Sigmoid colon (tissue), 7 donors: Measurements from ENCODE around the gene HSF4. TPM values are rescaled to one million over a fixed set of nuclear protein-coding genes. Genes with fewer than 3 reads are reported as not detected.

Experiments used
- DNase-seq: peaks from one replicate; pipeline ENCODE4 v3.0.0-alpha.2; 2019
- H3K27ac ChIP-seq, 4 donors: fragments of 200-600 bp; sonication (generic); one replicate each; pipeline ENCODE4 v1.5.1; 2016 to 2019; ENCODE audit warnings: mild to moderate bottlenecking in 1 of 4
- H3K27me3 ChIP-seq, 3 donors: fragments of 200-600 bp; sonication (generic); one replicate each; pipeline ENCODE4 v1.5.1; 2019; ENCODE audit warnings: mild to moderate bottlenecking in 1 of 3
- H3K36me3 ChIP-seq, 4 donors: fragments of 200-600 bp; sonication (generic); one replicate each; pipeline ENCODE4 v1.5.1; 2016 to 2019
- H3K4me1 ChIP-seq, 4 donors: fragments of 200-600 bp; sonication (generic); one replicate each; pipeline ENCODE4 v1.5.1; 2017 to 2019
- H3K4me3 ChIP-seq, 4 donors: fragments of 200-600 bp; sonication (generic); one replicate each; pipeline ENCODE4 v1.5.1; 2017 to 2019; ENCODE audit warnings: mild to moderate bottlenecking in 2 of 4, moderate library complexity in 1 of 4
- H3K9me3 ChIP-seq, 4 donors: fragments of 200-600 bp in 3 of 4; sonication (generic) in 3 of 4; one replicate each; pipeline versions ENCODE4 v1.5.1 to v1.6.1; 2013 to 2019
- CTCF ChIP-seq, 4 experiments: fragments of 450-650 bp in 3 of 4; fragments of 200-600 bp in 1 of 4; IDR thresholded peaks; one replicate each; pipeline ENCODE4 v1.5.1; 2016 to 2019; ENCODE audit warnings: antibody characterized with exemption in 4 of 4, mild to moderate bottlenecking in 3 of 4, moderate library complexity in 2 of 4
- EP300 ChIP-seq, 4 donors: sonication (generic); formaldehyde crosslinking; IDR thresholded peaks; one replicate each; pipeline ENCODE4 v1.6.1; 2017; ENCODE audit warnings: antibody characterized with exemption in 4 of 4
- POLR2A ChIP-seq, 2 donors: fragments of 450-650 bp; IDR thresholded peaks; one replicate each; pipeline ENCODE4 v1.6.1; 2016; ENCODE audit warnings: antibody characterized with exemption in 2 of 2, mild to moderate bottlenecking in 2 of 2, moderate library complexity in 2 of 2
- POLR2AphosphoS5 ChIP-seq, 4 donors: sonication (generic); formaldehyde crosslinking; IDR thresholded peaks; one replicate each; pipeline ENCODE4 v1.6.1; 2017; ENCODE audit warnings: antibody characterized with exemption in 4 of 4
- WGBS, 2 donors: extraction: QIAGEN DNeasy Blood & Tissue Kit; methylation state at CpG; one replicate each; pipeline ENCODE4 v1.1.7; 2013; 5-methylcytosine and 5-hydroxymethylcytosine counted together
- intact Hi-C: fragments of 100-400 bp; cut with DNase I; formaldehyde crosslinking; loops from one replicate; pipeline ENCODE4 v1.15.1; 2023
- polyA plus RNA-seq, 3 donors: library from polyadenylated mRNA; stranded (reverse); fragments of 200-250 nt; gene quantifications; one replicate each; pipeline ENCODE4 v1.2.3, GENCODE V29; 2013
- total RNA-seq, 4 donors: library from RNA; depleted of rRNA; stranded (reverse); fragments of >200 nt; gene quantifications; one replicate each; pipeline ENCODE4 v1.1.0, GENCODE V29; 2016
- donor health status: healthy with polysubstance abuse.
- donor health status: Bipolar disorder and iron deficiency.
- donor health status: healthy.

HSF4 gene
- total and polyA plus RNA-seq, 7 donors = 1.2 to 109 (median 21.2) TPM

GRCh38 chr16:67163164-67163998 is 1.2 kb upstream of the HSF4 start:
- H3K36me3 ChIP-seq = no peaks in the 10 kb centered on the region
- H3K9me3 ChIP-seq = no peaks in the 10 kb centered on the region
- peaks cover 34 to 58% (median 46%) of the 10 kb centered on the region in 3 donors for H3K27me3 ChIP-seq
- WGBS, 2 donors = 1 to 17% methylated on average over 99 of the region's 99 CpGs
- H3K27ac ChIP-seq = peak overlapping the region; percentile 68 to 88 (median 71)
- H3K4me1 ChIP-seq = peaks cover 0 to 72% (median 71%) of the 10 kb centered on the region in 4 donors
- H3K4me3 ChIP-seq = peak overlapping the region; percentile 17 to 47 (median 39)
- DNase-seq = peak; percentile 89
- intact Hi-C loops = no loop called here
- TF ChIP-seq POLR2A (IDR thresholded peaks at IDR 0.05) (no peak), CTCF (IDR thresholded peaks at IDR 0.05) (no peak), POLR2AphosphoS5 (IDR thresholded peaks at IDR 0.05) (peak in 3 of 4 donors; percentile 35 to 59 (median 52)), EP300 (IDR thresholded peaks at IDR 0.05) (no peak)

GRCh38 chr16:67163999-67164558 is 466 bp upstream of the HSF4 start:
- H3K27me3 ChIP-seq = peaks cover 34 to 58% (median 46%) of the 10 kb centered on the region in 3 donors
- peaks cover 0 to 73% (median 71%) of the 10 kb centered on the region in 4 donors for H3K4me1 ChIP-seq
- TF ChIP-seq CTCF (IDR thresholded peaks at IDR 0.05) (no peak), POLR2AphosphoS5 (IDR thresholded peaks at IDR 0.05) (no peak), POLR2A (IDR thresholded peaks at IDR 0.05) (no peak), EP300 (IDR thresholded peaks at IDR 0.05) (no peak)
- H3K36me3 ChIP-seq = no peaks in the 10 kb centered on the region
- WGBS, 2 donors = 1 to 3% methylated on average over 34 of the region's 34 CpGs
- H3K27ac ChIP-seq = peak overlapping the region; percentile 68 to 88 (median 71)
- H3K9me3 ChIP-seq = no peaks in the 10 kb centered on the region
- peak; percentile 79 for DNase-seq
- intact Hi-C loops = no loop called here
- H3K4me3 ChIP-seq = peak overlapping the region; percentile 17 to 47 (median 39)

GRCh38 chr16:67165121-67166078 is 855 bp downstream of the HSF4 start:
- H3K4me3 ChIP-seq = peak overlapping the region in 3 of 4 donors; percentile 35 to 47 (median 43)
- intact Hi-C loops = no loop called here
- WGBS, 2 donors = 8% methylated on average over 85 of the region's 85 CpGs
- no peaks in the 10 kb centered on the region for H3K9me3 ChIP-seq
- DNase-seq = no peak
- no peak for TF ChIP-seq POLR2A (IDR thresholded peaks at IDR 0.05)
- no peak for TF ChIP-seq EP300 (IDR thresholded peaks at IDR 0.05)
- no peak for TF ChIP-seq POLR2AphosphoS5 (IDR thresholded peaks at IDR 0.05)
- TF ChIP-seq CTCF (IDR thresholded peaks at IDR 0.05) = no peak
- peaks cover 0 to 76% (median 74%) of the 10 kb centered on the region in 4 donors for H3K4me1 ChIP-seq
- H3K36me3 ChIP-seq = no peaks in the 10 kb centered on the region
- H3K27me3 ChIP-seq = peaks cover 34 to 58% (median 46%) of the 10 kb centered on the region in 3 donors
- H3K27ac ChIP-seq = peak overlapping the region; percentile 68 to 88 (median 71)

- 31 to 65% methylated on average over 18 of the region's 18 CpGs for WGBS, 2 donors
- H3K27ac ChIP-seq = peak overlapping the region in 2 of 4 donors; percentile 6 to 88
- no peak for TF ChIP-seq EP300 (IDR thresholded peaks at IDR 0.05)
- no peak for TF ChIP-seq POLR2AphosphoS5 (IDR thresholded peaks at IDR 0.05)
- TF ChIP-seq POLR2A (IDR thresholded peaks at IDR 0.05) = no peak
- no peak for TF ChIP-seq CTCF (IDR thresholded peaks at IDR 0.05)
- peaks cover 0 to 77% (median 73%) of the 10 kb centered on the region in 4 donors for H3K4me1 ChIP-seq
- peaks cover 34 to 53% (median 46%) of the 10 kb centered on the region in 3 donors for H3K27me3 ChIP-seq
- H3K4me3 ChIP-seq = peak overlapping the region in 1 of 4 donors; percentile 47
- intact Hi-C loops = no loop called here
- DNase-seq = no peak
- H3K36me3 ChIP-seq = no peaks in the 10 kb centered on the region
- H3K9me3 ChIP-seq = no peaks in the 10 kb centered on the region
Measured at GRCh38 chr16:67166110-67166547, 1.6 kb downstream of the HSF4 start.
